Measurements from ENCODE around the gene EFNA1. TPM values are rescaled to one million over a fixed set of nuclear protein-coding genes. Genes with fewer than 3 reads are reported as not detected.

Gene EFNA1
- total and polyA plus RNA-seq, 8 donors, result 19.5 to 91.7 (median 37.7) TPM

DNA sequence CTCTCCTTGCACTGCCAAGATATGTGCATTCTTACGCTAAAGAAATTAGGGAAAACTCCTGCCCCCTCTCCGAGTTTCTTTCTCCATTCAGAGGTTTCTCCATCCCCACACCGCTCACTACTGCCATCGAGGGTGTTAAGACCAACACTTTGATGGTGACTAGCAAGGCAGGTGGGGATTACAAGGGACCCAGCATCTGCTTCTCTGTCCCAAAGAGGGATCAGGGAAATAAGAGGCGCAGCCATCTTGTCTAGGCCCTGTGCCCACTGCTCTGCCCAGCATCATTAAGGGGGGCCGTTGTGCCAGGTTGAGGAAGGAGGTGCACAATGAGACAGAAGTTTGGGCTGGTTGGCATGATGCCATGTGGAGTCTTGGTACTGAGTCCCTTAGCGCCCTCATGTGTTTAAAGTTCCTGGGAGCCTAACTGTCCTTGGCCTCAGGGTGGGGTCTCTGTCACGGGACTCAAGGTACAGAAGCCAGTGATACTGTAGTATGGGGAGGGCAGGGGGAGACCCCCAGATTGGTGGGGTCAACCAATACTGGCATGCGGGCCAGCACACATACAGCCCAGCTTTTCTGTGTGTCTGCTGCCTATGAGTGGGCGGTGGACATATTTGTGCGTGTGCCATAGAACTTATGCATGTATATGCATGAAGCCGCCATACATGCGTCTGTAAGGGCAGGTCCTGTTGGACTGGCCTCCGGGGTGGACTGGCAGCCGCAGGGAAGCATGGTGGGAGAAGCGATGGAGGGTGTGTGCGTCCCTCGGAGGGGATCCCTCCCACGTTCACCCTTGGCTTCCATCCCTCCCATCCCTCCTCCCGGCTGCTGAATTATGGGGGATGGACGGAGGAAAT is 43.6 kb upstream of the EFNA1 start:
- FAIRE-seq (no peak), ATAC-seq (peak in 1 of 4 donors; percentile 0), DNase-seq (peak in 5 of 6 donors; percentile 39 to 77 (median 65))
- H3K27ac ChIP-seq, result no peak overlapping the region
- TF ChIP-seq, protein P1, sequence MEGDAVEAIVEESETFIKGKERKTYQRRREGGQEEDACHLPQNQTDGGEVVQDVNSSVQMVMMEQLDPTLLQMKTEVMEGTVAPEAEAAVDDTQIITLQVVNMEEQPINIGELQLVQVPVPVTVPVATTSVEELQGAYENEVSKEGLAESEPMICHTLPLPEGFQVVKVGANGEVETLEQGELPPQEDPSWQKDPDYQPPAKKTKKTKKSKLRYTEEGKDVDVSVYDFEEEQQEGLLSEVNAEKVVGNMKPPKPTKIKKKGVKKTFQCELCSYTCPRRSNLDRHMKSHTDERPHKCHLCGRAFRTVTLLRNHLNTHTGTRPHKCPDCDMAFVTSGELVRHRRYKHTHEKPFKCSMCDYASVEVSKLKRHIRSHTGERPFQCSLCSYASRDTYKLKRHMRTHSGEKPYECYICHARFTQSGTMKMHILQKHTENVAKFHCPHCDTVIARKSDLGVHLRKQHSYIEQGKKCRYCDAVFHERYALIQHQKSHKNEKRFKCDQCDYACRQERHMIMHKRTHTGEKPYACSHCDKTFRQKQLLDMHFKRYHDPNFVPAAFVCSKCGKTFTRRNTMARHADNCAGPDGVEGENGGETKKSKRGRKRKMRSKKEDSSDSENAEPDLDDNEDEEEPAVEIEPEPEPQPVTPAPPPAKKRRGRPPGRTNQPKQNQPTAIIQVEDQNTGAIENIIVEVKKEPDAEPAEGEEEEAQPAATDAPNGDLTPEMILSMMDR (IDR thresholded peaks at IDR 0.05), result no peak
- no peaks in the 10 kb centered on the region for H3K9me3 ChIP-seq
- H3K27me3 ChIP-seq, result peaks cover 0 to 31% (median 6%) of the 10 kb centered on the region in 4 donors
- intact Hi-C loops (cut with DNase I), result loop anchor here in 1 of 3 donors (5.0 kb wide), 1 partner anchor 42 kb away; no protein-coding TSS in a partner anchor
- peaks cover 35 to 43% (median 38%) of the 10 kb centered on the region in 3 donors for H3K4me1 ChIP-seq
- peak overlapping the region in 2 of 4 donors; percentile 72 to 77 for H3K4me3 ChIP-seq
- 23 to 27% methylated on average over 21 of the region's 21 CpGs for WGBS, 2 donors
- no peaks in the 10 kb centered on the region for H3K36me3 ChIP-seq

DNA sequence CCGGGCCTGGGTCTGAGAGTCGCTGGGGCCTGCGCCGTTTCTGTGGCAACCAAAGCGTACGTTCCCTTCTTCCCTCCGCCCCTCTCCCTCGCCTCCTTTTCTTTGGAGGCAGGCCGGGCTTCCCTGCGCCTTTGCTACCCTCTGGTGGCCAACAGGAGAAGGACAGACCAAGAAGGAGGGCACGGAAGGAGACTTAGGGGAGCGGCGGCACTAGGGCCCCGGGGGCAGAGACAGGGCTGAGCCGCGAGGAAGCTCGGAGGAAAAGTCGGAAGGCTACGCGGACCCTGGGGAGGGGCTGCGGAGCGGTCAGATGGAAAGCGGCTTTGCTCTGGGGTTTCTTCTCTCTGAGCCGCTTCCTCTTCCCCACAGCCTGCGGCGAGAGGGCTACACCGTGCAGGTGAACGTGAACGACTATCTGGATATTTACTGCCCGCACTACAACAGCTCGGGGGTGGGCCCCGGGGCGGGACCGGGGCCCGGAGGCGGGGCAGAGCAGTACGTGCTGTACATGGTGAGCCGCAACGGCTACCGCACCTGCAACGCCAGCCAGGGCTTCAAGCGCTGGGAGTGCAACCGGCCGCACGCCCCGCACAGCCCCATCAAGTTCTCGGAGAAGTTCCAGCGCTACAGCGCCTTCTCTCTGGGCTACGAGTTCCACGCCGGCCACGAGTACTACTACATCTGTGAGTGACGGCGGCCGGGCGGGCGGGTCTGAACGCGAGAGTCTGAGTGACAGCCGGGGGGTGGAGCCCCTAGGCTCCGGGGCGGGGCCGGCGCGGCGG is 42.8 kb upstream of the EFNA1 start:
- peaks cover 27 to 34% (median 30%) of the 10 kb centered on the region in 3 donors for H3K4me1 ChIP-seq
- 1 to 2% methylated on average over 62 to 67 of the region's 67 CpGs for WGBS, 2 donors

DNA sequence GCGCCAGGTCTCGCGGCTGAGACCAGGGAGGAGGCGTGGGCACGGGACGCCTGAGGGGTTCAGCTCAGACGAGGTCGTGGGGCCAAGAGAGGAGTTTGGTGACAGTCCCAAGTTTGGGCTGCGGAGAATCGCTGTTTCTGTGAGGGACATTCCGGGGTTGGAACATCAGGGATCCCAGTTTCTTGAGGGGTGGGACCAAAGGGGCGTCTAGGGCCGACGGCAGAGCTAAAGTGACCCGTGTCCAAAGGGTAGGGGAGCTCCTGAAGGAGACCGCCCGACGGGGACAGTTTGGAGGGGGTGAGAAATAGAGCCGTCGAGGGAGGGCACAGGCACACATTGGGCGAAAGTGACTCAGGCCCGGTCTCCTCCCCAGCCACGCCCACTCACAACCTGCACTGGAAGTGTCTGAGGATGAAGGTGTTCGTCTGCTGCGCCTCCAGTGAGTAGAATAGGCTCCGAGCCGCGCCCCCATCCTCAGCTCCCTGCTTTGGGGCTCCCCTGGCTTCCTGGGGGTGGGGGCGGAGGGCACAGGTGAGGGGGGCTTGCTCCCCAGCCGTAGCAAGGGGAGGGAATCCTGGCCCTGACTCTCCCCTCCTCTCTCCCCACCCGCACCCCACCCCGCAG is 42.1 kb upstream of the EFNA1 start:
- Histone ChIP-seq H3K9me3 (no peaks in the 10 kb centered on the region), H3K4me3 (peak overlapping the region; percentile 32 to 77 (median 71)), H3K27ac (peak overlapping the region; percentile 73 to 91 (median 79)), H3K27me3 (peaks cover 0 to 25% (median 6%) of the 10 kb centered on the region in 4 donors), H3K36me3 (no peaks in the 10 kb centered on the region), H3K4me1 (peaks cover 20 to 27% (median 23%) of the 10 kb centered on the region in 3 donors)
- intact Hi-C loops (cut with DNase I), result no loop called here
- WGBS, 2 donors, result 2% methylated on average over 29 to 31 of the region's 32 CpGs
- DNase-seq, result peak; percentile 70 to 87 (median 78)
- no peak for FAIRE-seq
- peak; percentile 42 to 61 (median 48) for ATAC-seq
- TF ChIP-seq, protein P1 (IDR thresholded peaks at IDR 0.05), result no peak

More for the DNA sequence above, 42.8 kb upstream of the EFNA1 start:
- H3K9me3 ChIP-seq, result no peaks in the 10 kb centered on the region
- ATAC-seq, result peak; percentile 87 to 93 (median 88)
- peak; percentile 89 to 97 (median 94) for DNase-seq
- no peaks in the 10 kb centered on the region for H3K36me3 ChIP-seq
- H3K27me3 ChIP-seq, result peaks cover 0 to 31% (median 6%) of the 10 kb centered on the region in 4 donors
- TF ChIP-seq, protein P1 (IDR thresholded peaks at IDR 0.05), result peak; percentile 79 to 93 (median 90)
- peak overlapping the region; percentile 32 to 77 (median 71) for H3K4me3 ChIP-seq
- intact Hi-C loops (cut with DNase I), result loop anchor here in 1 of 3 donors (5.0 kb wide), 1 partner anchor 43 kb away; no protein-coding TSS in a partner anchor
- FAIRE-seq, result no peak
- H3K27ac ChIP-seq, result peak overlapping the region; percentile 73 to 91 (median 79)

DNA sequence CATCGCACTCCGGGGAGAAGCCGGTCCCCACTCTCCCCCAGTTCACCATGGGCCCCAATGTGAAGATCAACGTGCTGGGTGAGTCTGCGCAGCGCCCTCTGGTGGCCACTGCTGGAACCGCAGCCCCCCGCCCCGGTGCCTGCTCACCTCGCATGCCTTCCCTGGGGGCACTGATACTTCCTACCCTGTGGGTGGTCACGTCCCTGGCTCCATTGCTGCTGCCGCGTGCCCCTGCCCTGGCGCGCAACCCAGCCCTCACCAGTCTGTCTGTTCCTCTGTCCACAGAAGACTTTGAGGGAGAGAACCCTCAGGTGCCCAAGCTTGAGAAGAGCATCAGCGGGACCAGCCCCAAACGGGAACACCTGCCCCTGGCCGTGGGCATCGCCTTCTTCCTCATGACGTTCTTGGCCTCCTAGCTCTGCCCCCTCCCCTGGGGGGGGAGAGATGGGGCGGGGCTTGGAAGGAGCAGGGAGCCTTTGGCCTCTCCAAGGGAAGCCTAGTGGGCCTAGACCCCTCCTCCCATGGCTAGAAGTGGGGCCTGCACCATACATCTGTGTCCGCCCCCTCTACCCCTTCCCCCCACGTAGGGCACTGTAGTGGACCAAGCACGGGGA is 41.4 kb upstream of the EFNA1 start:
- Histone ChIP-seq H3K27me3 (peaks cover 0 to 21% (median 6%) of the 10 kb centered on the region in 4 donors), H3K27ac (no peak overlapping the region), H3K4me1 (peaks cover 13 to 22% (median 17%) of the 10 kb centered on the region in 3 donors), H3K9me3 (no peaks in the 10 kb centered on the region), H3K4me3 (peak overlapping the region in 2 of 4 donors; percentile 72 to 77), H3K36me3 (no peaks in the 10 kb centered on the region)
- WGBS, 2 donors, result 10 to 13% methylated on average over 23 to 24 of the region's 24 CpGs
- intact Hi-C loops (cut with DNase I), result no loop called here
- TF ChIP-seq, protein P1 (IDR thresholded peaks at IDR 0.05), result peak; percentile 98 to 99 (median 98)
- FAIRE-seq (no peak), DNase-seq (peak; percentile 59 to 89 (median 77)), ATAC-seq (peak; percentile 22 to 46 (median 43))
